ENCODE results near the gene TLR3. TPM values are rescaled to one million over a fixed set of nuclear protein-coding genes. Genes with fewer than 3 reads are reported as not detected.

TLR3 gene
- total RNA-seq, 1 experiment from 2014 or later = 0.57 TPM

- CTCF ChIA-PET = no interaction called here
- DNase-seq = no peak
- no peaks in the 10 kb centered on the region for H3K36me3 ChIP-seq (ENCODE audit: control insufficient read depth, insufficient read depth, low read length)
- no peak overlapping the region for H3K27ac Mint-ChIP-seq (ENCODE audit: unreplicated experiment)
- TF ChIP-seq, protein P1, sequence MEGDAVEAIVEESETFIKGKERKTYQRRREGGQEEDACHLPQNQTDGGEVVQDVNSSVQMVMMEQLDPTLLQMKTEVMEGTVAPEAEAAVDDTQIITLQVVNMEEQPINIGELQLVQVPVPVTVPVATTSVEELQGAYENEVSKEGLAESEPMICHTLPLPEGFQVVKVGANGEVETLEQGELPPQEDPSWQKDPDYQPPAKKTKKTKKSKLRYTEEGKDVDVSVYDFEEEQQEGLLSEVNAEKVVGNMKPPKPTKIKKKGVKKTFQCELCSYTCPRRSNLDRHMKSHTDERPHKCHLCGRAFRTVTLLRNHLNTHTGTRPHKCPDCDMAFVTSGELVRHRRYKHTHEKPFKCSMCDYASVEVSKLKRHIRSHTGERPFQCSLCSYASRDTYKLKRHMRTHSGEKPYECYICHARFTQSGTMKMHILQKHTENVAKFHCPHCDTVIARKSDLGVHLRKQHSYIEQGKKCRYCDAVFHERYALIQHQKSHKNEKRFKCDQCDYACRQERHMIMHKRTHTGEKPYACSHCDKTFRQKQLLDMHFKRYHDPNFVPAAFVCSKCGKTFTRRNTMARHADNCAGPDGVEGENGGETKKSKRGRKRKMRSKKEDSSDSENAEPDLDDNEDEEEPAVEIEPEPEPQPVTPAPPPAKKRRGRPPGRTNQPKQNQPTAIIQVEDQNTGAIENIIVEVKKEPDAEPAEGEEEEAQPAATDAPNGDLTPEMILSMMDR (IDR thresholded peaks at IDR 0.05; ENCODE audit: insufficient read depth in 1 of 2, low read depth in 1 of 2, low read length in 1 of 2, severe bottlenecking in 1 of 2, unreplicated experiment in 1 of 2) = no peak
- intact Hi-C loops (cut with micrococcal nuclease; ENCODE audit: unreplicated experiment) = no loop called here
- no TSS peak for BruUV-seq (replicated peaks)
- H3K9me3 Mint-ChIP-seq (ENCODE audit: unreplicated experiment) = no peaks in the 10 kb centered on the region
- no peaks in the 10 kb centered on the region for H3K9me3 ChIP-seq
- peaks cover 2% of the 10 kb centered on the region for H3K27me3 Mint-ChIP-seq (ENCODE audit: insufficient read depth, unreplicated experiment)
- peaks cover 1% of the 10 kb centered on the region; the same call in 1 of the 2 replicates for H3K4me1 ChIP-seq
- H3K36me3 Mint-ChIP-seq (ENCODE audit: insufficient read depth, unreplicated experiment) = no peaks in the 10 kb centered on the region
- POLR2A ChIA-PET = no interaction called here
- H3K4me3 ChIP-seq (ENCODE audit: low read depth, low read length) = no peak overlapping the region
- H3K27me3 ChIP-seq (replicated peaks; ENCODE audit: control insufficient read depth, insufficient read depth, low read length) = no peaks in the 10 kb centered on the region
- H3K4me3 Mint-ChIP-seq (ENCODE audit: unreplicated experiment) = no peak overlapping the region
- peaks cover 12% of the 10 kb centered on the region for H3K4me1 Mint-ChIP-seq (ENCODE audit: low read depth, unreplicated experiment)
Observed at GRCh38 chr4:186074189-186074588, 5.2 kb downstream of the TLR3 start.

- Mint-ChIP-seq H3K4me3 (ENCODE audit: unreplicated experiment) (peak overlapping the region; percentile 16), H3K4me1 (ENCODE audit: low read depth, unreplicated experiment) (peaks cover 16% of the 10 kb centered on the region), H3K27ac (ENCODE audit: unreplicated experiment) (no peak overlapping the region), H3K27me3 (ENCODE audit: insufficient read depth, unreplicated experiment) (peaks cover 2% of the 10 kb centered on the region), H3K9me3 (ENCODE audit: unreplicated experiment) (no peaks in the 10 kb centered on the region), H3K36me3 (ENCODE audit: insufficient read depth, unreplicated experiment) (no peaks in the 10 kb centered on the region)
- Histone ChIP-seq H3K36me3 (ENCODE audit: control insufficient read depth, insufficient read depth, low read length) (no peaks in the 10 kb centered on the region), H3K4me1 (peaks cover 6% of the 10 kb centered on the region; the same call in 1 of the 2 replicates), H3K9me3 (no peaks in the 10 kb centered on the region), H3K27me3 (replicated peaks; ENCODE audit: control insufficient read depth, insufficient read depth, low read length) (no peaks in the 10 kb centered on the region), H3K4me3 (ENCODE audit: low read depth, low read length) (no peak overlapping the region)
- TF ChIP-seq, protein P1 (IDR thresholded peaks at IDR 0.05; ENCODE audit: insufficient read depth in 1 of 2, low read depth in 1 of 2, low read length in 1 of 2, severe bottlenecking in 1 of 2, unreplicated experiment in 1 of 2) = no peak
- intact Hi-C loops (cut with micrococcal nuclease; ENCODE audit: unreplicated experiment) = loop anchor here (2.0 kb wide), 1 partner anchor 58 kb away; no protein-coding TSS in a partner anchor
- BruUV-seq (replicated peaks) = no TSS peak
- ChIA-PET CTCF (no interaction called here), POLR2A (no interaction called here)
- DNase-seq = peak; percentile 19 to 49
Observed at GRCh38 chr4:186078981-186079638, 10.2 kb downstream of the TLR3 start.

GRCh38 chr4:186079694-186080093 lies 10.7 kb downstream of the TLR3 start:
- H3K9me3 ChIP-seq = no peaks in the 10 kb centered on the region
- Mint-ChIP-seq H3K27me3 (ENCODE audit: insufficient read depth, unreplicated experiment) (peaks cover 2% of the 10 kb centered on the region), H3K4me1 (ENCODE audit: low read depth, unreplicated experiment) (peaks cover 16% of the 10 kb centered on the region), H3K9me3 (ENCODE audit: unreplicated experiment) (no peaks in the 10 kb centered on the region), H3K36me3 (ENCODE audit: insufficient read depth, unreplicated experiment) (no peaks in the 10 kb centered on the region), H3K27ac (ENCODE audit: unreplicated experiment) (no peak overlapping the region), H3K4me3 (ENCODE audit: unreplicated experiment) (peak overlapping the region; percentile 16)
- BruUV-seq (replicated peaks) = no TSS peak
- no peak overlapping the region for H3K4me3 ChIP-seq (ENCODE audit: low read depth, low read length)
- POLR2A ChIA-PET = no interaction called here
- intact Hi-C loops (cut with micrococcal nuclease; ENCODE audit: unreplicated experiment) = loop anchor here (2.0 kb wide), 1 partner anchor 57 kb away; no protein-coding TSS in a partner anchor
- H3K36me3 ChIP-seq (ENCODE audit: control insufficient read depth, insufficient read depth, low read length) = no peaks in the 10 kb centered on the region
- peaks cover 6% of the 10 kb centered on the region; the same call in 1 of the 2 replicates for H3K4me1 ChIP-seq
- no peaks in the 10 kb centered on the region for H3K27me3 ChIP-seq (replicated peaks; ENCODE audit: control insufficient read depth, insufficient read depth, low read length)
- TF ChIP-seq, protein P1 (IDR thresholded peaks at IDR 0.05; ENCODE audit: insufficient read depth in 1 of 2, low read depth in 1 of 2, low read length in 1 of 2, severe bottlenecking in 1 of 2, unreplicated experiment in 1 of 2) = no peak
- CTCF ChIA-PET = no interaction called here
- no peak for DNase-seq

Data from Caco-2 (cell line).